Islet of Langerhans (tissue), 1 donor: ENCODE measurements around the gene RAD51C.
"Not testable (repeated sequence)": the region's sequence is repeated elsewhere in the genome, so short reads cannot be mapped to it uniquely, and the experiment has no call there.

ENCODE experiments used
- FAIRE-seq: peaks from one replicate; lab custom pipeline; 2011; peaks lifted over from hg19 to GRCh38; lab: Jason Lieb, UNC

Gene RAD51C

DNA sequence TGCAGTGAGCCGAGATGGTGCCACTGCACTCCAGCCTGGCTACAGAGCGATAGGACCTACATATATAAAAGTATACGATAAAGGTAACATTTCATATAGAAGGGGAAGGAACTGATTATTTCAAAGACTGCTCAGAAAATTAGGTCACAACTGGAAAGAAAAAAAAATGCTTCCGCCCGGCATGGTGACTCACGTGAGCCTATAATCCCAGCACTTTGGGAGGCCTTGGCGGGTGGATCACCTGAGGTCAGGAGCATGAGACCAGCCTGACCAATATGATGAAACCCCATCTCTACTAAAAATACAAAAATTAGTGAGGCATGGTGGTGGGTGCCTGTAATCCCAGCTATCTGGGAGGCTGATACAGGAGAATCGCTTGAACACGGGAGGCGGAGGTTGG, 8.4 kb upstream of the RAD51C start:
- no peak for FAIRE-seq

DNA sequence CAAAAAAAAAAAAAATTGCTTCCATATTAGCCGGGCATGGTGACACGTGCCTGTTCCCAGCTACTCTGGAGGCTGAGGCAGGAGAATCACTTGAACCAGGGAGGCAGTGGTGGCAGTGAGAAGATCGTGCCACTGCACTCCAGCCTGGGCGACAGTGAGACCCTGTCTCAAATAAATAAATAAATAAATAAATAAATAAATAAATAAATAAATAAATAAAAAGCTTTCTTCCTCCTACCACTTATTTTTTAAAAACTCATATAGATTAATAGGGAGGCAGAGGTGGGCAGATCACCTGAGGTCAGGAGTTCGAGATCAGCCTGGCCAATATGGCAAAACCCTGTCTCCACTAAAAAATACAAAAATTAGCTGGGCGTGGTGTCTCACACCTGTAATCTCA, 7.9 kb upstream of the RAD51C start:
- not testable (repeated sequence) for FAIRE-seq

DNA sequence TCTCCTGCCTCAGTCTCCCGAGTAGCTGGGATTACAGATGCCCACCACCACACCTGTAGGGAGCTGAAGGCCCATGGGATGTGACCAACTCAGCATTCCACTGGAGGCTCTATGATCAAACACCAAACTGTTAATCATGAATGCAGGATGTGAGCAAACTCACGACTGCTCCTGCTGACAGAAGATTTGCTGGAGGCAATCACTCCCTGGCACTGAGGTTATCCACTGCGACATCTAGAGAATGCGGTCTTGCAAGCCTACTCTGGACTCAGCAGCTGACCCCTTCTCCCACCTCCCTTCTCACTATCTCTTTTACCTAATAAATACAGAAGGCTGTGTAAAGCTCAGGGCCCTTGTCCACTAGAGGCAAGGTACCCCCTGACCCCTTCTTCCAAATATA, 5.4 kb upstream of the RAD51C start:
- no peak for FAIRE-seq

DNA sequence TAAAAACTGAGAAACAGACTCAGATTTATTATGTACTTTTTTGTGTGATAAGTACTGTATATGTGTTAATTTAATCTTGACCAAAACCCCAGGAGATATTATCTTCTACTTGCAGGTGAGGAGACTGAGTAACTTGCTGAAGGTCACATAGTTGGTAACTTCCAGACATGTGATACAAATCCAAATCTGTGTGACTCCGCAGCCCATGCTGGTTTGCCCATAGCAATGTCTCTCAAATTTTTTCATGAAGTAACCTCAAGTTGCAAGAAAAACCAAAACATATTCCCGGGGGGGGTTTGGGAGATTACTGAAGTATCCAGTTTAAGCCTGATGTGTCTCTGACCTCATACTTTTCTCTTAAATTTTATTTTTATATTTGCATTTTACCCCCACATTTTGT, 3.9 kb upstream of the RAD51C start:
- FAIRE-seq = no peak

DNA sequence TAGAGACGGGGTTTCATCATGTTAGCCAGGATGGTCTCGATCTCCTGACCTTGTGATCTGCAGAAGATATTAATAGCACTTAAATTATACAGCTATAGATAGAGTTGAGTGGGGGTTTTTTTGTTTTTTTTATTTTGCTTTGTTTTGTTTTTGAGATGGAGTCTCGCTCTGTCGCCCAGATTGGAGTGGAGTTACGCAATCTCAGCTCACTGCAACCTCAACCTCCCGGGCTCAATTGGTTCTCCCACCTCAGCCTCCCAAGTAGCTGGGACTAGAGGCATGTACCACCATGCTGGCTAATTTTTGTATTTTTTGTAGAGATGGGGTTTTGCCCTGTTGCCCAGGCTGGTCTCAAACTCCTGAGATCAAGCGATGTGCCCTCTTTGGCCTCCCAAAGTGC, 2.4 kb upstream of the RAD51C start:
- not testable (repeated sequence) for FAIRE-seq

DNA sequence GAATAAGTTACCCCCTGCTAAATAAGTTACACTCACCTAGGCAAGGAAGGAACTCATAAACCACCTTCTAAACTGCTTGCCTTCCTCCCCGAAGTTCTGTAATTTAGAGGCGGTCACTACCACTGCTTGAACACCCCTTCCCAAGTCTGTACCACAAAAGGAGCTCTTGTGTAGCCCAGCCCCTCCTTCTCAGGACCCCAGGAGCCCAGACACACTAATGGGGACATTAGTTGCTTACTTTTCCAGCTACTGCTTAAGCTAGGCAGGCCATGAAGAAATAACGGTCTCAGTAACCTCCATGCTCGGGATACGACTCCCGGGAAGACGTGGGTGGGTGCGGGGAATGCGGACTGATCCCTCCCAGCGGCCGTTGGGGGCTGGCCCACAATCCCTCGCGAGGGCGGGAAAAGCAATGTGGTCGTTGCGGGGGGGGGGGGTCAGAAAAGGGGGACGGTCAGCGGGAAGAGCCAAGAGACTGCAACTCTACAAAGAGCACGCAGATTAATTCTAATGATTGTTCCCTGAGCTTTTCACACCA, 632 bp upstream of the RAD51C start, which contains the start of gene TEX14:
TEX14 (minus strand) TSS at position 345 of the 538 bp plus-strand sequence. CDS start 40,044 bp downstream, outside the sequence.
- no peak for FAIRE-seq

DNA sequence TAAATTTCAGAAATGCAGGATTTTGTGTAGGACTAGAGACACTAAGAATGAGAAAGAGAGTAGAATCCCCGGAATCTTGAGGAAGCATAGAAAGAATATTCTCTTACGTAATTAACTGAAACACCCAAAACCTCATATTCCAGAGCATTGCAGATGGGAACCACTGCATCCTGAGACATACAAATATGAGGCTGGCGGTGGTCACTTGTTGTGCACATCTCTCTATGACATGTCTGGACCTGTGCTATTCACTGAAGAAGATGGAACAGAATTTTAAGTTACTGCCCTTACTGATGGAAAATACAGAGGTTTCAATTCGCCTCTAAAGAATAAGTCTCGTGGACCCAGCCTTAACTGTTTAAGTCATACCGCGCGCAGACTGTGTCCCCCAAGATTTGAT, 806 bp downstream of the RAD51C start:
- no peak for FAIRE-seq

DNA sequence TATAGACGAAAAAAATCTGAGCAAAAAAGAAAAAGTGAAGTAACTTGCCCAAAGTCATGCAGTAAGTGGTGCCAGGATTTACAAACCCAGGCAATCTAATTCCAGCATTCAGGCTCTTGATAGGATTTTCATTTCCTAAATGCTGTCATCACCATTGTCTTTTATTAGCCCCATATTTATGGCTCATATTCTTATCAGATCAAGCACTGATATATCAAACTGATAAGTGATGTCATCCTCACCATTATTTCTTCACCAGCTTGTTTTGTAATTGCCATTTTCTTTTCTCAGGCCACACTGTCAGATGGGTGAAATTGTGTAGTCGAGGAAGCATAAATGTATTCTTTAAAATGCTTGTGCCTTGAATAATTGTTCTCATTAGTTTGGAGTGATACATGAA, 1.3 kb downstream of the RAD51C start:
- FAIRE-seq = no peak

DNA sequence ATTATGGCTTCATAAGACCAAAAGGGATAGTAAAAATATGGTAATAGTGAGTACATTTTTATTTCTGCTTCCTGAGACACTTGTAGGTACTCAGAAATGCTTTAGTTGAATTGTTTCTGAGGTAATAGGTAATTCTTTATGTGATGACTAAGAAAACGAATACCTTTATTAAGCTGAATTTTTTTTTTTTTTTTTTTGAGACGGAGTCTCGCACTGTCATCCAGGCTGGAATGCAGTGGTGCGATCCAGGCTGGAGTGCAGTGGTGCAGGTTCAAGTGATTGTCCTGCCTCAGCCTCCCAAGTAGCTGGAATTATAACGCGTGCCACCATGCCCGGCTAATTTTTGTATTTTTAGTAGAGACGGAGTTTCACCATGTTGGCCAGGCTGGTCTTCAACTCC, 1.9 kb downstream of the RAD51C start:
- FAIRE-seq = no peak

DNA sequence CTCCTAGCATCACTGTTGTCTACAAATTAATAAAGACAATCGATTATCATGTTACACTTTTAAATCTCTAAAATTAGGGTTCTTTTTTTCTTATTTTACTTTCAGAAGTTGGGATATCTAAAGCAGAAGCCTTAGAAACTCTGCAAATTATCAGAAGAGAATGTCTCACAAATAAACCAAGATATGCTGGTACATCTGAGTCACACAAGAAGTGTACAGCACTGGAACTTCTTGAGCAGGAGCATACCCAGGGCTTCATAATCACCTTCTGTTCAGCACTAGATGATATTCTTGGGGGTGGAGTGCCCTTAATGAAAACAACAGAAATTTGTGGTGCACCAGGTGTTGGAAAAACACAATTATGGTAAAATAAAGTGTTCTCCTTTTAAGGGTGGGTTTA, 2.4 kb downstream of the RAD51C start:
- FAIRE-seq = no peak

DNA sequence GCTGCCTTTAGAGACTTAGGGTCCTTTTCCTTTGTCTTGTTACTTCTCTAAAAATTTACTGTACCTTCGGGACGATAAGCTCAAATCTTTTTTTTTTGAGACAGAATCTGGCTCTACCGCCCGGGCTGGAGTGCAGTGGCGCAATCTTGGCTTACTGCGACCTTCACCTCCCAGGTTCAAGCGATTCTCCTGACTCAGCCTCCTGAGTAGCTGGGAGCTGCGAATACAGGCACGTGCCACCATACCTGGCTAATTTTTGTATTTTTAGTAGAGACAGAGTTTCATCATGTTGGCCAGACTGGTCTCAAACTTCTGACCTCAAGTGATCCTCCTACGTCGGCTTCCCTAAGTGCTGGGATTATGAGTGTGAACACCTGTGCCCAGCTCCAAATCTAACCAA, 7.4 kb downstream of the RAD51C start:
- no peak for FAIRE-seq

DNA sequence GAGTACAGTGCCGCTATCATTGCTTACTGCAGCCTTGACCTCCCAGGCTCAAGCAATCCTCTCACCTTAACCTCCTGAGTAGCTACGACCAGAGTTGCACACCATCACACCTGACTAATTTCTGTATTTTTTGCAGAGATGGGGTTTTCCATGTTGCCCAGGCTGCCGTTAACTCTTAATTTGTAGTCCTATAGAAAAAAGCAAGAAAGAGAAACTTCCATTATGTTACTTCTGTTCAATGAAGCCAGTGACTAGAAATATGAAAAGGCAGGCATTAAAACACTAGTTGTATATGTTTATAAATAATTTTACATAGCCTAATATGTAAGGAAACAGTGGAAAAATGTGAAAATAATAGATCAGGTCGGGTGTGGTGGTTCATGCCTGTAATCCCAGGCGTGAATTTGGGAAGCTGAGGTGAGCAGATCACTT, 9.7 kb downstream of the RAD51C start:
- no peak for FAIRE-seq

DNA sequence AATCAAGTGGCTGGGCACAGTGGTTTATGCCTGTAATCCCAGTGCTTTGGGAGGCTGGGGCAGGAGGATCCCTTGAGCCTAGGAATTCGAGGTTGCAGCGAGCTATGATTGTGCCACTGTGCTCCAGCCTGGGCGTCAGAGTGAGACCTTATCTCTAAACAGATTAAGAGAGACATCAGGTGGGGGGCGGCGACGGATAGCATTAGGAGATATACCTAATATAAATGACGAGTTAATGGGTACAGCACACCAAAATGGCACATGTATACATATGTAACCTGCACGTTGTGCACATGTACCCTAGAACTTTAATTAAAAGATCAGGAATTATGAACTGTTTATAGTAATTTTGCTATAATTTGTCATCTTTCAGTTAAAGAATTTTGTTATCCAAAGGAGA, 10.3 kb downstream of the RAD51C start:
- FAIRE-seq = no peak

DNA sequence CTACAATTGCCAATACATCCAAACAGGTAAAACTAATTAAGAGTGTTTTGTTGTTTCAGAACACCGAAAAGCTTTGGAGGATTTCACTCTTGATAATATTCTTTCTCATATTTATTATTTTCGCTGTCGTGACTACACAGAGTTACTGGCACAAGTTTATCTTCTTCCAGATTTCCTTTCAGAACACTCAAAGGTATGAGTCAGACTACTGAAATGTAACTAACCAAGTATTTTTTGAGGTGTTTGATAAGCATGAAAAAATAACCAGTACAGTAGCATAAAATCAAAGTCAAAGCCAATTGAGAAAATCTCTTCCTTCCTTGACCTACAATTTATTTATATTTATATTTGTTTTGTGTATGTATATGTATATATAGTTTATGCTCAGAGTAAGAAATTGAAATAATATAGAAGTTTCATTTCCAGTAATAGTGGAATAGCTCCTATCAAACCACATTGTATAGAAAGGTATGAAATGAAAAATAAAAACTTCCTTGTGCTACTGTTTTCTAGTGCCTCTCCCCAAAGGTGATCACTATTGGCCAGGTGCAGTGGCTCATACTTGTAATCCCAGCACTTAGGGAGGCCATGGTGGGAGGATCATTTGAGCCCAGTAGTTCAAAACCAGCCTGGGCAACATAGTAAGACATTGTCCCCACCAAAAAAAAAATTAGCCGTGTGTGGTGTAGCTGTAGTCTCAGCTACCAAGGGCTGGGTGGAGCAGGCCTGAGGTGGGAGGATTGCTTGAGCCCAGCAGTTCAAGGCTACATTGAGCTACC, 10.9 kb downstream of the RAD51C start:
- no peak for FAIRE-seq

DNA sequence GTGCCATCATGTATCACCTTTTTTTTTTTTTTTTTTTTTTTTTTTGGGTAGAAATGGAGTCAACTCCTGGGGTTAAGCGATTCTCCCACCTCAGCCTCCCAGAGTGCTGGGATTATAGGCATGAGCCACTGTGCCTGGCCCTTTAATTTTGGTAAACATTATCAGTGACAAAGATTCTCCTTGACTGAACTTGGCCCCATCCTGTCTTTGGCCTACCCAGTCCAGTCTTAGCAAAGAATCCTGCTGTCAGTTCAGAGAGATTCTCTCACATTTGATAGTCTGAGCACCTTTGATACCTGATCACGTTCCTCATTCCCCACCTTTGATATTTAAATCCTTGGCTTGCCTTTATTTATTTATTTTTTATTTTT, 11.5 kb downstream of the RAD51C start:
- no peak for FAIRE-seq

DNA sequence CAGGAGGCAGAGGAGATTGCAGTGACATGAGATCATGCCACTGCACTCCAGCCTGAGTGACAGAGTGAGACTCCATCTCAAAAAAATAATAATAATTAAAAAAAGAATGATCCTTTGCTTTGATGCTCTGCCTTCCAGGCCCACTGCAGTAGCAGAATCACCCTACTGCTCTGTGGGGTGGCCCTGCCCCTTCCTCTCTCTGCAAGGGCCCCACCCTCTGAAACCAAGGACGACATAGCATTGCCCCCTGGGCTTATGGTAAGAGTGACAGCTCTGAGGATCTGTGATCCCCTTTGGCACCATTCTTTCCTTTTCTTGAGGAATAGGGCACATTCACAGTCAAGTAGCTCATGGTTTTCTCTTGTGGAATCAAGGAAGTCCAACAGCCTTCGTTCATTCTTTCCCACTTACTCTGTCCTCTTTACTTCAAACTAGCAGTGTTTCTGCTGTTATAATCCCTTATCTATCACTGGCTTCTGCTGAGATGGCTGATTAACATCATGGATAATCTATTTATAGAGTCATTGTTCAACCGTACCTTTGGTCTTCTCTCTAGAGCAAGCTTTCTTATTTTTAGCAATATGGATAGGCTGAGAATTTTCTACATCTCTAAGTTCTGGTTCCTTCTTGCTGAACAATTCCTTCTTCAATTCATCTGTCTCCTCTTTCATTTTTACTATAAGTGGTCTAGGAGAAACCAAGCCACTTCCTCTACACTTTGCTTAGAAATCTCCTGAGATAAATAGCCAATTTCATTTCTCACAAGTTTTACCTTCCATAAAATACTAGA, 14.1 kb downstream of the RAD51C start:
- no peak for FAIRE-seq

DNA sequence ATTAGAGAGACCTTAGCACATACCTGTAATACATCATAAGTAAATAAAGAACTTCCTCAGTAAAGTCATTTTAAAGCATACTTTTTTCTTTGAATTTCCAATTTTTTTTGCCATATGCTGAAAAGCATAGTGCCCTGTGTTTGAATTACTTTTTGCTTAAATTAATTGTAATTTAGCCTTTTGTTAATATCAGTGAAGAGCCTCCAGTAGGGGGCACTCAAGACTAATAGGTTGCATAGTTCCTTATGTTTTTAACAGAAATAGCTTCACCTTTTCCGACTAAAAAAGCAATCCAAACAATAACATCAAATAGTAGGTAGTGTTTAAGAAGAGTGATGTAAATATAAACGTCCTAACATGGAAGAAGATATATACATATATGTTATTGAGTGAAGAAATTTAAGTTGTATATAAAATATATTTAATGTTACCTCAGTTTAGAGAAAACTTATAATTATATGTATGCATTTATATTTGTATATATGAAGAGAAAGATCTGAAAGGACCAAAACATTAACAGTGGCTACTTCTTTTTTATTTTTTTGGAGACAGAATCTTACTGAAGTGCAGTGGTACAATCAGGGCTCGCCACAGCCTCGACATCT, 18.6 kb downstream of the RAD51C start:
- peak; percentile 77 for FAIRE-seq

DNA sequence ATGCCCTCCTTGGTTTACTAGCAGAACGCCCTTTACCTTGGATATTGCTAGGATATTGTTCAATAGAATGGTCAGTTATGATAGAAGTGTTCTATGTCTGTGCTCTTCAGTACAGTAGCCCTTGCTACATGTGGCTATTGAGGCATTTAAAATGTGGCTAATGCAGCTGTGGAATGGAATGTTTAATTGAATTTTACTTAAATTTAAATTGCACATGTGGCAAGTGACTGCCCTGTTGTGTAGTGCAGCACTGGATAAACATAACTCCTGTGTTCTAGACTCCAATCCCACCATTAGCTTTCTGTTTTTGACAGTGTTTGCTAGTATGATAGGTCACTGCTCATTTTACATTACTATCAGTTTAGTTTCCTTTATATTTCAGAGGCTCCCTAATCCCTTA, 29.9 kb downstream of the RAD51C start:
- no peak for FAIRE-seq

DNA sequence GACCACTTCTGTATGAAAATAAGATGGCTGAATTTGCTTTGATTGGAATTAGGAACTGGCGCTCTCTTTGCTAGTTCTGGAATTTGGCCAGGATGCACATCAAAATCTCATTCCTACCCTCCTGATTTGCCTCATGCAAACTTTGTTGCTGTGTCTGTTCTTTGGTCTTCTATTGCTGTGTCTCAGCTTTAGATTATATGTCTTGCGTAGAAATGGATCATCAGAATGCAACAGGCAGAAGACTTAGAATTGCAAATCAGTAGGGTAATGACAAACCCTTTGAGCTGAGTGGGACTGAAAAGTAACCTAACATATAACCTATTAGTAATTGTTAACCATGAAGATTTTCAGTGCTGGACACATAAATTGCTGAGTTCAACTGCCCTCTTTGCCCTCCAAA, 30.3 kb downstream of the RAD51C start:
- no peak for FAIRE-seq

DNA sequence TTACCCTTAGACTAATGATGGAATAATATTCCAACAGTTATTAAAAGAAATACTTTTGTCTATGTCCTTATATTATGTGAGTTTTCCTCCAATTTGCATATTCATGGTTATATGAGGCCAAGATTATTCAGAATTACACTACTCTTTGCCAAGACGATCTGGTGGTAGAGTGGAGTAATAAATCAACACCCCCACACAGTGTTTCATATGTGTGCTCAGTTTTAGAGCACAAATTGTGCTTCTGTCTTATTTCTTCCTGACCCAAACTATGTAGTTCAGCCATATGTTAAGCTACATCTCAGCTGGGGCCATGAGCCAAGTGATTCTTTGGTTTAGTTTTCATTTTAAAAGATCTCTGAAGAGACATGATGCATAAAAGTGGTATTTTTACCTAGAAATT, 36.4 kb downstream of the RAD51C start:
- FAIRE-seq = no peak

DNA sequence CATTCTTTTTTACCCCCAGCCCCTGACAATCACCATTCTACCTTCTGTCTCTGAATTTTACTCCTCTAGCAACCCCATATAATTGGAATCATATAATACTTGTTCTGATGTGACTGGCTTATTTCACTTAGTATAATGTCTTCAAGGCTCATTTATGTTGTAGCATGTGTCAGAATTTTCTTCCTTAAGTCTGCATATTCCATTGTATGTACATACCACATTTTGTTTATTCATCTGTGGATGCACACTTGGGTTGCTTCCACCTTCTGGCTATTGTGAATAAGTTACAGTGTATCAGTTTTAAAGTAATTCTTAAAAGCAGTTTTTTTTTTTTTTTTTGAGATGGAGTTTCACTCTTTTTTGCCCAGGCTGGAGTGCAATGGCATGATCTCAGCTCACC, 38.5 kb downstream of the RAD51C start:
- no peak for FAIRE-seq

DNA sequence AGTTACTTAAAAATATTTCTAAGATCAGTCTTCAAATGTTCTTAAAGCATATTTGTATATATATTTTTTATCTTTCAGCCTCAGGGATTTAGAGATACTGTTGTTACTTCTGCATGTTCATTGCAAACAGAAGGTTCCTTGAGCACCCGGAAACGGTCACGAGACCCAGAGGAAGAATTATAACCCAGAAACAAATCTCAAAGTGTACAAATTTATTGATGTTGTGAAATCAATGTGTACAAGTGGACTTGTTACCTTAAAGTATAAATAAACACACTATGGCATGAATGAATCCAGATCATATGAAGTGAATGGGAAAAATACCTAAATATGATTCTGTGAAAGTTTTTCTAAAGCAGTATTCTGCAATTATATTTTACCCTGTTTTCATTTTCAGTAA, 41.6 kb downstream of the RAD51C start:
- FAIRE-seq = no peak

DNA sequence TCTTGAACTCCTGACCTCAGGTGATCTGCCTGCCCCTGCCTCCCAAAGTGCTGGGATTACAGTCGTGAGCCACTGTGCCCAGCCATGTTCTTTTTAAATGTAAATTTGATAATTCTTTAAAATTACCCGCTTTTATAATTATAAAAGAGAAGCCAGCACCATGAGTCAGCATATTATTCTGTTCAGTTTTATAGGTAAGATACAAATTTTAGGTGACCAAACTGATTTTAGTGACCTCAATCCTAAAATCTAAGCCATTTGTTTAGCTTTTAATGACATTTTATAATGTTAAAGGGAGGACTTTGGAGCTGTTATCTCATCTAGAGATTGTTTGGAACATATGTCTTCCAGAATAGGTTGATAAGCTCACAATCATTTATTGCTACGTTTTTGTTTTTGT, 42.4 kb downstream of the RAD51C start:
- FAIRE-seq = no peak
